Panc1 (cell line): ENCODE results near the gene CCL5.

Experiments
- CTCF ChIP-seq: fragments of 450-650 bp; IDR thresholded peaks from 2 replicates; pipeline ENCODE4 v1.5.1; 2017; ENCODE audit warnings: mild to moderate bottlenecking
- POLR2AphosphoS5 ChIP-seq: IDR thresholded peaks from 2 replicates; pipeline ENCODE4 v1.6.1; 2012; ENCODE audit warnings: mild to moderate bottlenecking, low read depth, low read length, moderate library complexity
- TCF7L2 ChIP-seq: IDR thresholded peaks from 2 replicates; pipeline ENCODE4 v1.6.1; 2011; ENCODE audit warnings: mild to moderate bottlenecking, low read depth, low read length, inconsistent platforms

- TF ChIP-seq CTCF (no peak), TCF7L2 (no peak), POLR2AphosphoS5 (no peak)
Measured at GRCh38 chr17:35876534-35876933, 3.6 kb downstream of the CCL5 start.
